ENCODE measurements around the gene EPHA7. TPM values are rescaled to one million over a fixed set of nuclear protein-coding genes. Genes with fewer than 3 reads are reported as not detected.

The EPHA7 gene
- total RNA-seq, 1 donor from 2014 or later, result 0.88 TPM

DNA sequence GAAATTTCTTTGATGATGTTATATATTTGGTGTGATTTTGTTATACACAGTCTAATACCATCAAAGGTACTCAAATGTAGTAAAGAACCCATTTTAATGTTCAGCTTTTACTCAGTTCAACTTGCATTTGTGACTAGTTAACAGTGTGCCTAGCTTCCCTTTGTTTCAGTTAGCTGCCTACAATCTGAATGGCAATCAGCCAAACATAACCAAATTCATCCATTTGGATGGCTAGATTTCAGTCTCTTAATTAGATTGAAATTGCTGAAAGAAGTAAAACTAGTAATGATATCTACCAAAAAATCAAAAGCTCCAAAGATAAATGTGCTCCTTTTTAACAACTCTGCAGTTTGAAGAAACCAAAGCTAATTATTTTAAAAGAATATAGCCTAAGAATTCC, 6.9 kb downstream of the EPHA7 start:
- TF ChIP-seq, protein P1, sequence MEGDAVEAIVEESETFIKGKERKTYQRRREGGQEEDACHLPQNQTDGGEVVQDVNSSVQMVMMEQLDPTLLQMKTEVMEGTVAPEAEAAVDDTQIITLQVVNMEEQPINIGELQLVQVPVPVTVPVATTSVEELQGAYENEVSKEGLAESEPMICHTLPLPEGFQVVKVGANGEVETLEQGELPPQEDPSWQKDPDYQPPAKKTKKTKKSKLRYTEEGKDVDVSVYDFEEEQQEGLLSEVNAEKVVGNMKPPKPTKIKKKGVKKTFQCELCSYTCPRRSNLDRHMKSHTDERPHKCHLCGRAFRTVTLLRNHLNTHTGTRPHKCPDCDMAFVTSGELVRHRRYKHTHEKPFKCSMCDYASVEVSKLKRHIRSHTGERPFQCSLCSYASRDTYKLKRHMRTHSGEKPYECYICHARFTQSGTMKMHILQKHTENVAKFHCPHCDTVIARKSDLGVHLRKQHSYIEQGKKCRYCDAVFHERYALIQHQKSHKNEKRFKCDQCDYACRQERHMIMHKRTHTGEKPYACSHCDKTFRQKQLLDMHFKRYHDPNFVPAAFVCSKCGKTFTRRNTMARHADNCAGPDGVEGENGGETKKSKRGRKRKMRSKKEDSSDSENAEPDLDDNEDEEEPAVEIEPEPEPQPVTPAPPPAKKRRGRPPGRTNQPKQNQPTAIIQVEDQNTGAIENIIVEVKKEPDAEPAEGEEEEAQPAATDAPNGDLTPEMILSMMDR (IDR thresholded peaks at IDR 0.05; ENCODE audit: insufficient read depth, low read length, poor library complexity, severe bottlenecking), result no peak
- peaks cover 2% of the 10 kb centered on the region for H3K27me3 ChIP-seq (ENCODE audit: control insufficient read depth, insufficient read depth, low read length)
- H3K4me3 ChIP-seq (ENCODE audit: low read depth, low read length), result no peak overlapping the region
- H3K36me3 ChIP-seq (ENCODE audit: control insufficient read depth, insufficient read depth, low read length), result no peaks in the 10 kb centered on the region
- DNase-seq (ENCODE audit: low read depth), result no peak

DNA sequence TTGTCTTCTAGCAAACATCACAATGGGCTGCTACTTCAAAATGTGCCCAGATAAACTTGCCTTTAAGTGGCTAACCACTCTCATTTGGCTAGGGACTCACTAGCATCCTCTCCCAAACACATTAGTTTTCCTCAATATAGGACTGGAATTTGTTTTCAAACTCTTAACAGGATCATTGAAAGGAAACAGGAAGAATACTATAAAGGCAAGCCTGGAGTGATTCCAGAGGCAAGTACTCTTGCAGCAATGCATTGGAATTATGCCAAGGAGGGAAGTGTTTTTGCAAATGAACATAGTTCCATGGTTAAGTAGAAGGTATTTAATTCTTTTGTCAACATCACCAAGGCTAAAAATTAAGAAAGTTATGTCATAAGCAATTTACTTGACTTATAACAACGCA, 12.2 kb downstream of the EPHA7 start:
- DNase-seq (ENCODE audit: low read depth), result no peak
- no peaks in the 10 kb centered on the region for H3K27me3 ChIP-seq (ENCODE audit: control insufficient read depth, insufficient read depth, low read length)
- TF ChIP-seq, protein P1 (IDR thresholded peaks at IDR 0.05; ENCODE audit: insufficient read depth, low read length, poor library complexity, severe bottlenecking), result no peak
- H3K36me3 ChIP-seq (ENCODE audit: control insufficient read depth, insufficient read depth, low read length), result no peaks in the 10 kb centered on the region
- no peak overlapping the region for H3K4me3 ChIP-seq (ENCODE audit: low read depth, low read length)

GRCh38 chr6:93403390-93403789, 16.0 kb downstream of the EPHA7 start:
- DNase-seq (ENCODE audit: low read depth), result no peak
- TF ChIP-seq, protein P1 (IDR thresholded peaks at IDR 0.05; ENCODE audit: insufficient read depth, low read length, poor library complexity, severe bottlenecking), result no peak
- H3K4me3 ChIP-seq (ENCODE audit: low read depth, low read length), result no peak overlapping the region
- no peaks in the 10 kb centered on the region for H3K36me3 ChIP-seq (ENCODE audit: control insufficient read depth, insufficient read depth, low read length)
- H3K27me3 ChIP-seq (ENCODE audit: control insufficient read depth, insufficient read depth, low read length), result no peaks in the 10 kb centered on the region

DNA sequence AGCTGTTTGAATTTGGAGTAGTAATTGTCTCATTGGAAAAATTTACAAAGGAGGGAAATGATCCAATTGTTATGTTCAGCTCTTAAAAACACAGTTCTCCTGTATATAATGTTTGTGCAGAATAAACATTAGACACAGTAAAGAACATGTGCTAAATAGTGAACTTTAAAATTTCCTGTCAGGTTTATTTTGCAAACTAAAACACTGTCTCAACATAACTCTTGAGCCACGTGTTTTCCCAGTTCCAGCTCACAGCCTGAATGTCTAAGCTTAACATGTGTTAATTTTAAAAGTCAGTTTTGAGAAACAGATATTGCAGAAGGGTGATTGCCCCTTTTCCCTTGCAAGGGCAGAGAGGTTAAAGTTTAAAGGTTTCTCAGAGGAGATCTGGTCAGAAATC, 20.6 kb downstream of the EPHA7 start:
- Histone ChIP-seq H3K36me3 (ENCODE audit: control insufficient read depth, insufficient read depth, low read length) (no peaks in the 10 kb centered on the region), H3K27me3 (ENCODE audit: control insufficient read depth, insufficient read depth, low read length) (no peaks in the 10 kb centered on the region), H3K4me3 (ENCODE audit: low read depth, low read length) (no peak overlapping the region)
- no peak for DNase-seq (ENCODE audit: low read depth)
- TF ChIP-seq, protein P1 (IDR thresholded peaks at IDR 0.05; ENCODE audit: insufficient read depth, low read length, poor library complexity, severe bottlenecking), result no peak

DNA sequence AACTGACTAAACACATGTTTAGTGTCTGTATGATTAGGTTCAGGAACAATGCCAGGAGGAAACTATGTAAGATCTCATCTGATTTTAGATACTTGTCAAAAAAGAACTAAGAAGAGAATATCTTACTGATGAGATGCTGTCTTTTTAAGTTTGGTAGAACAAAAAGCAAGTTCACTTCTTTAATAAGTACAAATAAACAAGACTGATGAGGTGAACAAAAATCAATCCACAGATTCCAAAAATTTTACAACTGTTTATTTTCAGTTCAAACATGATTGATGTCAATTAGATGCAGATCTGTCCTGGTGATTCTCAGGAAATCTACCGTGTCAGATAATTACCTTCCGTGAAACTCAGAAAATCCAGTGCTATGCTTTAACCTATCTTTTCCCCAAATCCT, 24.9 kb downstream of the EPHA7 start:
- no peak for DNase-seq (ENCODE audit: low read depth)
- Histone ChIP-seq H3K4me3 (ENCODE audit: low read depth, low read length) (no peak overlapping the region), H3K27me3 (ENCODE audit: control insufficient read depth, insufficient read depth, low read length) (no peaks in the 10 kb centered on the region), H3K36me3 (ENCODE audit: control insufficient read depth, insufficient read depth, low read length) (no peaks in the 10 kb centered on the region)
- TF ChIP-seq, protein P1 (IDR thresholded peaks at IDR 0.05; ENCODE audit: insufficient read depth, low read length, poor library complexity, severe bottlenecking), result no peak

GRCh38 chr6:93393554-93394074, 25.7 kb downstream of the EPHA7 start:
- H3K4me3 ChIP-seq (ENCODE audit: low read depth, low read length), result no peak overlapping the region
- TF ChIP-seq, protein P1 (IDR thresholded peaks at IDR 0.05; ENCODE audit: insufficient read depth, low read length, poor library complexity, severe bottlenecking), result no peak
- no peaks in the 10 kb centered on the region for H3K36me3 ChIP-seq (ENCODE audit: control insufficient read depth, insufficient read depth, low read length)
- no peaks in the 10 kb centered on the region for H3K27me3 ChIP-seq (ENCODE audit: control insufficient read depth, insufficient read depth, low read length)
- no peak for DNase-seq (ENCODE audit: low read depth)

Measured in kidney epithelial cell (primary cell).